K562 (cell line): ENCODE data around the gene CFAP141. TPM values are rescaled to one million over a fixed set of nuclear protein-coding genes. Genes with fewer than 3 reads are reported as not detected.

Source experiments
- CHD7 ChIP-seq: fragments of 200-600 bp; sonication (generic); IDR thresholded peaks from one replicate; pipeline ENCODE4 v1.6.1; 2012; ENCODE audit warnings: mild to moderate bottlenecking, low read depth, low read length, inconsistent platforms
- DPF2 ChIP-seq: fragments of 450-650 bp; IDR thresholded peaks from 2 replicates; pipeline ENCODE4 v1.6.1; 2016
- NFATC3 ChIP-seq: fragments of 450-650 bp; IDR thresholded peaks from 2 replicates; pipeline ENCODE4 v1.6.1; 2017; ENCODE audit warnings: mild to moderate bottlenecking
- POLR3A ChIP-seq: IDR thresholded peaks from 2 replicates; pipeline ENCODE4 v1.6.1; 2011; ENCODE audit warnings: borderline replicate concordance, mild to moderate bottlenecking, moderate library complexity; ENCODE audit not compliant: insufficient read length, insufficient read depth; ENCODE audit errors: extremely low read depth
- ZNF764 ChIP-seq: fragments of 250-450 bp; sonication (Bioruptor Pico); IDR thresholded peaks from 2 replicates; pipeline ENCODE4 v1.4.0; 2020; ENCODE audit warnings: low read depth, mild to moderate bottlenecking, moderate library complexity
- polyA plus RNA-seq, 8 experiments: library from polyadenylated mRNA; depleted of rRNA in 4 of 8; stranded (reverse) in 5 of 8; unstranded in 3 of 8; fragments of >200 nt; fragmentation: Nextera tagmentation in 2 of 8; fragmentation: Illumina TruSeq in 1 of 8; extraction: Ambion mirVana in 2 of 8; extraction: Trizol in 1 of 8; gene quantifications; 2 replicates each; pipeline versions ENCODE4 v1.2.1 to v1.2.3, GENCODE V29; 2011 to 2014; ENCODE audit warnings: inconsistent platforms in 1 of 8, missing spikeins in 1 of 8
- total RNA-seq, 7 experiments: library from RNA; depleted of rRNA in 6 of 7; stranded (reverse); fragments of >200 nt in 6 of 7; fragmentation: Illumina TruSeq in 2 of 7; extraction: Trizol in 2 of 7; gene quantifications; 2 replicates each; pipeline versions ENCODE4 v1.2.1 to v1.2.3, GENCODE V29; 2011 to 2021; ENCODE audit warnings: low replicate concordance in 1 of 7
- TF ChIP-seq, protein P1 (sequence below): sonication (generic); formaldehyde crosslinking; IDR thresholded peaks from 2 replicates; pipeline ENCODE4 v1.8.1; 2023; ENCODE audit warnings: mild to moderate bottlenecking, missing genetic modification reagents
- TF ChIP-seq, protein P2 (sequence below), 2 experiments: fragments of 150-350 bp in 1 of 2; IDR thresholded peaks; 2 replicates each; pipeline ENCODE4 v1.6.1; 2012 to 2016; ENCODE audit warnings: low read depth in 2 of 2, low read length in 2 of 2, mild to moderate bottlenecking in 1 of 2, moderate library complexity in 1 of 2

Gene CFAP141
- total and polyA plus RNA-seq, 9 of the 15 experiments (the other 6 are each of a cell fraction or from before 2014, with no cell fraction given): not detected

- TF ChIP-seq CHD7 (no peak), ZNF764 (CRISPR knock-in tag) (no peak), DPF2 (no peak), NFATC3 (no peak), POLR3A (no peak)
- TF ChIP-seq, protein P1, sequence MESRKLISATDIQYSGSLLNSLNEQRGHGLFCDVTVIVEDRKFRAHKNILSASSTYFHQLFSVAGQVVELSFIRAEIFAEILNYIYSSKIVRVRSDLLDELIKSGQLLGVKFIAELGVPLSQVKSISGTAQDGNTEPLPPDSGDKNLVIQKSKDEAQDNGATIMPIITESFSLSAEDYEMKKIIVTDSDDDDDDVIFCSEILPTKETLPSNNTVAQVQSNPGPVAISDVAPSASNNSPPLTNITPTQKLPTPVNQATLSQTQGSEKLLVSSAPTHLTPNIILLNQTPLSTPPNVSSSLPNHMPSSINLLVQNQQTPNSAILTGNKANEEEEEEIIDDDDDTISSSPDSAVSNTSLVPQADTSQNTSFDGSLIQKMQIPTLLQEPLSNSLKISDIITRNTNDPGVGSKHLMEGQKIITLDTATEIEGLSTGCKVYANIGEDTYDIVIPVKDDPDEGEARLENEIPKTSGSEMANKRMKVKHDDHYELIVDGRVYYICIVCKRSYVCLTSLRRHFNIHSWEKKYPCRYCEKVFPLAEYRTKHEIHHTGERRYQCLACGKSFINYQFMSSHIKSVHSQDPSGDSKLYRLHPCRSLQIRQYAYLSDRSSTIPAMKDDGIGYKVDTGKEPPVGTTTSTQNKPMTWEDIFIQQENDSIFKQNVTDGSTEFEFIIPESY (CRISPR knock-in tag): peak; percentile 70; the same call in 1 of the 2 replicates
- TF ChIP-seq, protein P2, sequence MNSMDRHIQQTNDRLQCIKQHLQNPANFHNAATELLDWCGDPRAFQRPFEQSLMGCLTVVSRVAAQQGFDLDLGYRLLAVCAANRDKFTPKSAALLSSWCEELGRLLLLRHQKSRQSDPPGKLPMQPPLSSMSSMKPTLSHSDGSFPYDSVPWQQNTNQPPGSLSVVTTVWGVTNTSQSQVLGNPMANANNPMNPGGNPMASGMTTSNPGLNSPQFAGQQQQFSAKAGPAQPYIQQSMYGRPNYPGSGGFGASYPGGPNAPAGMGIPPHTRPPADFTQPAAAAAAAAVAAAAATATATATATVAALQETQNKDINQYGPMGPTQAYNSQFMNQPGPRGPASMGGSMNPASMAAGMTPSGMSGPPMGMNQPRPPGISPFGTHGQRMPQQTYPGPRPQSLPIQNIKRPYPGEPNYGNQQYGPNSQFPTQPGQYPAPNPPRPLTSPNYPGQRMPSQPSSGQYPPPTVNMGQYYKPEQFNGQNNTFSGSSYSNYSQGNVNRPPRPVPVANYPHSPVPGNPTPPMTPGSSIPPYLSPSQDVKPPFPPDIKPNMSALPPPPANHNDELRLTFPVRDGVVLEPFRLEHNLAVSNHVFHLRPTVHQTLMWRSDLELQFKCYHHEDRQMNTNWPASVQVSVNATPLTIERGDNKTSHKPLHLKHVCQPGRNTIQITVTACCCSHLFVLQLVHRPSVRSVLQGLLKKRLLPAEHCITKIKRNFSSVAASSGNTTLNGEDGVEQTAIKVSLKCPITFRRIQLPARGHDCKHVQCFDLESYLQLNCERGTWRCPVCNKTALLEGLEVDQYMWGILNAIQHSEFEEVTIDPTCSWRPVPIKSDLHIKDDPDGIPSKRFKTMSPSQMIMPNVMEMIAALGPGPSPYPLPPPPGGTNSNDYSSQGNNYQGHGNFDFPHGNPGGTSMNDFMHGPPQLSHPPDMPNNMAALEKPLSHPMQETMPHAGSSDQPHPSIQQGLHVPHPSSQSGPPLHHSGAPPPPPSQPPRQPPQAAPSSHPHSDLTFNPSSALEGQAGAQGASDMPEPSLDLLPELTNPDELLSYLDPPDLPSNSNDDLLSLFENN (IDR thresholded peaks at IDR 0.05; ENCODE audit: low read depth in 2 of 2, low read length in 2 of 2): peak in 1 of 2 experiments; percentile 17; a peak in 1 of 4 replicates
Measured at GRCh38 chr1:154183046-154183915, 22.9 kb downstream of the CFAP141 start (continued).
